Ishikawa (cell line): ENCODE results near the gene PRRT3.

ENCODE experiments used
- CEBPB ChIP-seq: IDR thresholded peaks from 2 replicates; pipeline ENCODE4 v1.6.1; 2012
- CREB1 ChIP-seq: IDR thresholded peaks from 2 replicates; pipeline ENCODE4 v1.6.1; 2012; ENCODE audit warnings: low read depth
- EGR1 ChIP-seq: IDR thresholded peaks from 2 replicates; pipeline ENCODE4 v1.6.1; 2012
- EP300 ChIP-seq: IDR thresholded peaks from 2 replicates; pipeline ENCODE4 v1.6.1; 2012; ENCODE audit warnings: borderline replicate concordance
- FOXM1 ChIP-seq: IDR thresholded peaks from 2 replicates; pipeline ENCODE4 v1.6.1; 2012; ENCODE audit warnings: low read depth, borderline replicate concordance
- NFIC ChIP-seq: IDR thresholded peaks from 2 replicates; pipeline ENCODE4 v1.6.1; 2012
- RAD21 ChIP-seq: IDR thresholded peaks from 2 replicates; pipeline ENCODE4 v1.6.1; 2012; ENCODE audit warnings: low read depth
- REST ChIP-seq: IDR thresholded peaks from 2 replicates; pipeline ENCODE4 v1.6.1; 2012; ENCODE audit warnings: low read depth, mild to moderate bottlenecking
- TAF1 ChIP-seq: IDR thresholded peaks from 2 replicates; pipeline ENCODE4 v1.6.1; 2012; ENCODE audit warnings: low read depth, mild to moderate bottlenecking
- TCF12 ChIP-seq: IDR thresholded peaks from 2 replicates; pipeline ENCODE4 v1.6.1; 2012; ENCODE audit warnings: low read depth
- TEAD4 ChIP-seq: IDR thresholded peaks from 2 replicates; pipeline ENCODE4 v1.6.1; 2012
- USF1 ChIP-seq: IDR thresholded peaks from 2 replicates; pipeline ENCODE4 v1.6.1; 2012
- YY1 ChIP-seq: IDR thresholded peaks from 2 replicates; pipeline ENCODE4 v1.6.1; 2012; ENCODE audit warnings: low read depth
- ZBTB7A ChIP-seq: IDR thresholded peaks from 2 replicates; pipeline ENCODE4 v1.6.1; 2012; ENCODE audit warnings: low read depth
- TF ChIP-seq, protein P1 (sequence below): IDR thresholded peaks from 2 replicates; pipeline ENCODE4 v1.6.1; 2012

Gene PRRT3

GRCh38 chr3:9933561-9934234, 18.5 kb downstream of the PRRT3 start, which contains the start of gene CRELD1:
TSS of gene CRELD1 (plus strand) at chr3:9933834. CDS start at chr3:9934439, 605 bp downstream.
- TF ChIP-seq NFIC (no peak), CREB1 (peak; percentile 78), USF1 (peak; percentile 54; the same call in 1 of the 2 replicates), CEBPB (no peak), ZBTB7A (no peak), FOXM1 (no peak), TAF1 (peak; percentile 60), TCF12 (no peak), EGR1 (no peak)
- TF ChIP-seq, protein P1, sequence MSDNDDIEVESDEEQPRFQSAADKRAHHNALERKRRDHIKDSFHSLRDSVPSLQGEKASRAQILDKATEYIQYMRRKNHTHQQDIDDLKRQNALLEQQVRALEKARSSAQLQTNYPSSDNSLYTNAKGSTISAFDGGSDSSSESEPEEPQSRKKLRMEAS: peak; percentile 96

DNA sequence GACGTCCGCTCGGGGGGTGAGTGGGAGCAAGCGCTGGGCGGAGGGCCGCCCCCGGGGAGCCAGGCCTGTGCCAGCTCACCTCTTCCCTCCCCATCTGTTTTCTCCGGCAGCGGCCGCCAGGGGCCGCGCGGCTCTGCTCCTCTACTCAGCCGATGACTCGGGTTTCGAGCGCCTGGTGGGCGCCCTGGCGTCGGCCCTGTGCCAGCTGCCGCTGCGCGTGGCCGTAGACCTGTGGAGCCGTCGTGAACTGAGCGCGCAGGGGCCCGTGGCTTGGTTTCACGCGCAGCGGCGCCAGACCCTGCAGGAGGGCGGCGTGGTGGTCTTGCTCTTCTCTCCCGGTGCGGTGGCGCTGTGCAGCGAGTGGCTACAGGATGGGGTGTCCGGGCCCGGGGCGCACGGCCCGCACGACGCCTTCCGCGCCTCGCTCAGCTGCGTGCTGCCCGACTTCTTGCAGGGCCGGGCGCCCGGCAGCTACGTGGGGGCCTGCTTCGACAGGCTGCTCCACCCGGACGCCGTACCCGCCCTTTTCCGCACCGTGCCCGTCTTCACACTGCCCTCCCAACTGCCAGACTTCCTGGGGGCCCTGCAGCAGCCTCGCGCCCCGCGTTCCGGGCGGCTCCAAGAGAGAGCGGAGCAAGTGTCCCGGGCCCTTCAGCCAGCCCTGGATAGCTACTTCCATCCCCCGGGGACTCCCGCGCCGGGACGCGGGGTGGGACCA, 19.2 kb downstream of the PRRT3 start:
- TF ChIP-seq CEBPB (no peak), NFIC (peak; percentile 53), ZBTB7A (peak; percentile 22; the same call in 1 of the 2 replicates), RAD21 (peak; percentile 53; the same call in 1 of the 2 replicates), FOXM1 (no peak)
- TF ChIP-seq, protein P1: peak; percentile 12; the same call in 1 of the 2 replicates

DNA sequence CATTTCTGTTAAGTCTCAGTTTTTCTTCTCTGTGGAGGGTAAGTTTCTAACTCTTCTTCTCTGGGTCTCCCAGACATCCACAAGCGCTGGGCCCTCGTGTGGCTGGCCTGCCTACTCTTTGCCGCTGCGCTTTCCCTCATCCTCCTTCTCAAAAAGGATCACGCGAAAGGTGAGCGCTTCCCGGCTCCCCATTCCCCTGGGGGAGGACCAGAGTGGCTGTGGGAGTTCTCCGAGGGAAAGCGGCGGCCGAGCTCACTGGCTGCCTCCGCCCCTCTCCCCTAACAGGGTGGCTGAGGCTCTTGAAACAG, 19.7 kb downstream of the PRRT3 start:
- TF ChIP-seq TCF12: no peak
- no peak for TF ChIP-seq USF1
- no peak for TF ChIP-seq CEBPB
- TF ChIP-seq, protein P1: no peak
- no peak for TF ChIP-seq RAD21
- no peak for TF ChIP-seq CREB1
- TF ChIP-seq TAF1: no peak
- TF ChIP-seq ZBTB7A: no peak
- no peak for TF ChIP-seq YY1
- TF ChIP-seq EP300: no peak
- no peak for TF ChIP-seq NFIC
- no peak for TF ChIP-seq FOXM1
- TF ChIP-seq REST: no peak
- TF ChIP-seq EGR1: no peak
- no peak for TF ChIP-seq TEAD4

DNA sequence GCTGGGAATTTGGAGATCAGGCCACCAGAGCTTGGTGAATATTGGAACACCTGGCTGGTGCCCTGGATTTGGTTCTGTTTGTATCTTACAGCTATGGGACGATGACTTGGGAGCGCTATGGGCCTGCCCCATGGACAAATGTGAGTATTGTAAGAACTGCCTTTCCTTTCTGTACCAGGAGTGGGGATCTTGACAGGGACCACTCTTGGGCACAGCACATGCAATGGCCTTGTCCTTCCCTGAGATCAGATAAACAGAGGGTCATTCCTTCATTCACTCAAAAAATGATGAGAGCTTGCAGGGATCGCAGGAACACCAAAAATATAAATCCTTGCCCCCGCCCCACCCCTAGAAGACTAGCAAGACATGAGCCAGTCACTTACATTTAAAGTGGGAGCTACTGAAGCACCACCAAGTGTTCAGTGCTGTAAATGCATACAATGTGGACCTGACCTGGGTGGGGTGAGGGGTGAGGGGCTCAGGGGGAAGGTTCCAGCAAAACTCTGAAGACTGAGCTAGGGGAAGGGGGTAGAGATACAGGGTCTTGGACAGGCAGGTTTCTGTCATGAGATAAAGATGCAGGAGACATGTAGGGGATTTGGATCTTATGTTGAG, 21.3 kb downstream of the PRRT3 start:
- TF ChIP-seq ZBTB7A (no peak), EGR1 (no peak), RAD21 (peak; percentile 22), CREB1 (no peak), TAF1 (no peak), CEBPB (no peak), EP300 (no peak), YY1 (no peak)

- TF ChIP-seq TEAD4 (no peak), CEBPB (no peak)
These were observed 24.1 kb downstream of the PRRT3 start for GRCh38 chr3:9928158-9928557.

DNA sequence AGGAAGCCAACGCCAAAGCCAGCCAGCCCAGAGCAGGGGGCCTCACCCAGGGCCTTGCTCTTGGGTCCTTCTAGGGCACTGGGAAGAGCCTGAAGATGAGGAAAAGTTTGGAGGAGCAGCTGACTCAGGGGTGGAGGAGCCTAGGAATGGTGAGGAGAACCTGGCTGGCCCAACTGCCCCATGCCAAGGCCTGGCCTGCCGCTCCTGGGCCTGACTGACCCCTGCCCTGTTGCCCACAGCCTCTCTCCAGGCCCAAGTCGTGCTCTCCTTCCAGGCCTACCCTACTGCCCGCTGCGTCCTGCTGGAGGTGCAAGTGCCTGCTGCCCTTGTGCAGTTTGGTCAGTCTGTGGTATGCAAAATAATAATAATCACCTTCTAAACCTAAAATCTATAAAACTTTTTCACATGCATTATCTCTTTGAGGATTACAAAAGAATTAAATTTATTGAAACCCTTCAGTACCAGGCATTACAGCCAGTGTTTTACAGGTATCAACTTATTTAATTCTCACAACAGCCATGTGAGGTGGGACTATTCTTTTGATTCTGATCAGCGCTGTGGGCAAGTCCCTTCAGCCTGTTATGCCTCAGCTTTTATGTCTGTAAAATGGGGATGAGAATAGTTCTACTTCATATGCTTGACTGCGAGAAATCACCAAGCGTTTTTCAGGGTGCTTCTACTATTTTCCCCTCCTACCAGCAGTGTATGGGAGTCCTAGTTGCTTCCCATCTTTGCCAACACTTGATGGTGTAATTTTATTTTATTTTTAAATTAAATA, 33.8 kb downstream of the PRRT3 start:
- TF ChIP-seq TCF12 (no peak), YY1 (no peak), REST (no peak), EP300 (no peak), NFIC (no peak), USF1 (no peak), CREB1 (no peak), ZBTB7A (no peak)
